A549 (cell line): Measurements from ENCODE around the gene NOC4L. TPM values are rescaled to one million over a fixed set of nuclear protein-coding genes. Genes with fewer than 3 reads are reported as not detected.

Experiments used
- ATAC-seq, 2 experiments: fragments of 200-7000 bp in 1 of 2; fragments of >200 bp in 1 of 2; cut with Nextera tagmentation in 1 of 2; cut with Tn5 transposase in 1 of 2; 3 replicates each; pipeline versions ENCODE4 v1.8.0 to v1.9.1; 2018 to 2020; ENCODE audit warnings: mild to moderate bottlenecking in 1 of 2, moderate library complexity in 1 of 2
- CTCF ChIA-PET: fragments of 300-600 bp; sonication (Branson Sonifier 250); formaldehyde crosslinking; extraction: SDS; loops from one replicate; lab custom pipeline; 2021; ENCODE audit warnings: antibody characterized with exemption, inconsistent platforms; lab: Yijun Ruan, JAX
- POLR2A ChIA-PET: fragments of 350-600 bp; formaldehyde crosslinking; extraction: SDS; loops from one replicate; lab custom pipeline; 2021; ENCODE audit warnings: antibody characterized with exemption, inconsistent platforms; lab: Yijun Ruan, JAX
- DNase-seq, 2 experiments: peaks; one replicate each; pipeline versions ENCODE4 v3.0.0 to v3.0.0-alpha.2; 2011 to 2016; ENCODE audit warnings: low read depth in 1 of 2, low spot score in 1 of 2
- FAIRE-seq: peaks from 2 replicates; lab custom pipeline; 2011; peaks lifted over from hg19 to GRCh38; lab: Jason Lieb, UNC
- H3K27ac ChIP-seq, 2 experiments: fragments of >200 bp; sonication (Bioruptor Twin); formaldehyde crosslinking; 3 replicates each; pipeline ENCODE4 v1.5.1; 2016 to 2017
- H3K4me1 ChIP-seq: fragments of >200 bp; sonication (Bioruptor Twin); formaldehyde crosslinking; 3 replicates; pipeline ENCODE4 v1.6.1; 2016
- H3K4me2 ChIP-seq: fragments of >200 bp; sonication (Bioruptor Twin); formaldehyde crosslinking; 3 replicates; pipeline ENCODE4 v1.6.1; 2016
- H3K4me3 ChIP-seq: fragments of >200 bp; sonication (Bioruptor Twin); formaldehyde crosslinking; 3 replicates; pipeline ENCODE4 v1.5.1; 2016
- H3K9me3 ChIP-seq: fragments of >200 bp; sonication (Bioruptor Twin); formaldehyde crosslinking; 3 replicates; pipeline ENCODE4 v1.6.1; 2016
- BHLHE40 ChIP-seq: IDR thresholded peaks from 2 replicates; pipeline ENCODE4 v1.6.1; 2012; ENCODE audit warnings: low read depth, low read length, inconsistent platforms
- CBX2 ChIP-seq: fragments of 200-600 bp; sonication (generic); IDR thresholded peaks from 2 replicates; pipeline ENCODE4 v1.6.1; 2016; ENCODE audit warnings: low read depth, mild to moderate bottlenecking, borderline replicate concordance
- CBX8 ChIP-seq: fragments of 200-600 bp; sonication (generic); IDR thresholded peaks from 2 replicates; pipeline ENCODE4 v1.6.1; 2016
- EHF ChIP-seq: fragments of 250-450 bp; sonication (Bioruptor Pico); IDR thresholded peaks from 2 replicates; pipeline ENCODE4 v1.5.0; 2020; ENCODE audit warnings: mild to moderate bottlenecking
- EHMT2 ChIP-seq: fragments of 200-600 bp; sonication (generic); IDR thresholded peaks from 2 replicates; pipeline ENCODE4 v1.6.1; 2016; ENCODE audit warnings: antibody characterized with exemption, low read depth, mild to moderate bottlenecking, moderate library complexity
- EP300 ChIP-seq, 2 experiments: fragments of >200 bp; sonication (Bioruptor Twin); formaldehyde crosslinking; IDR thresholded peaks; 2 replicates in 1 of 2; 3 replicates in 1 of 2; pipeline ENCODE4 v1.6.1; 2016 to 2017
- ESRRA ChIP-seq: fragments of 150-350 bp; IDR thresholded peaks from 2 replicates; pipeline ENCODE4 v1.6.1; 2014; ENCODE audit warnings: mild to moderate bottlenecking, low read length, borderline replicate concordance
- FOSB ChIP-seq: fragments of 250-450 bp; sonication (Bioruptor Pico); IDR thresholded peaks from 2 replicates; pipeline ENCODE4 v1.5.0; 2020; ENCODE audit warnings: mild to moderate bottlenecking, moderate library complexity
- GATA3 ChIP-seq: IDR thresholded peaks from 2 replicates; pipeline ENCODE4 v1.6.1; 2012; ENCODE audit warnings: borderline replicate concordance
- HDAC2 ChIP-seq: fragments of 200-600 bp; sonication (generic); IDR thresholded peaks from 2 replicates; pipeline ENCODE4 v1.6.1; 2016
- HOXB13 ChIP-seq: fragments of 250-450 bp; sonication (Bioruptor Pico); IDR thresholded peaks from 2 replicates; pipeline ENCODE4 v1.5.0; 2020; ENCODE audit warnings: low read depth, mild to moderate bottlenecking, moderate library complexity
- JUN ChIP-seq, 2 experiments: fragments of >200 bp; sonication (Bioruptor Twin); formaldehyde crosslinking; IDR thresholded peaks; 2 replicates in 1 of 2; 3 replicates in 1 of 2; pipeline ENCODE4 v1.6.1; 2016 to 2017
- MAZ ChIP-seq: fragments of 150-350 bp; IDR thresholded peaks from 2 replicates; pipeline ENCODE4 v1.6.1; 2014; ENCODE audit warnings: antibody characterized with exemption, low read depth, low read length, borderline replicate concordance
- MYC ChIP-seq: IDR thresholded peaks from 2 replicates; pipeline ENCODE4 v1.6.1; 2012; ENCODE audit warnings: mild to moderate bottlenecking, inconsistent platforms, low read length, improper control_type of control experiment, borderline replicate concordance
- NFE2L2 ChIP-seq: fragments of 150-350 bp; conservative IDR thresholded peaks from 2 replicates; pipeline ENCODE4 v1.6.1; 2014; ENCODE audit warnings: low read length
- NPAS2 ChIP-seq: fragments of 250-450 bp; sonication (Bioruptor Pico); IDR thresholded peaks from 2 replicates; pipeline ENCODE4 v1.8.0; 2022; ENCODE audit warnings: mild to moderate bottlenecking, moderate library complexity, borderline replicate concordance
- POLR2A ChIP-seq: IDR thresholded peaks from 2 replicates; pipeline ENCODE4 v1.6.1; 2012; ENCODE audit warnings: mild to moderate bottlenecking, low read length
- POLR2AphosphoS2 ChIP-seq: conservative IDR thresholded peaks from 2 replicates; pipeline ENCODE4 v1.6.1; 2012; ENCODE audit warnings: low read length, improper control_type of control experiment, inconsistent platforms
- RAD21 ChIP-seq, 2 experiments: fragments of >200 bp in 1 of 2; sonication (Bioruptor Twin) in 1 of 2; formaldehyde crosslinking in 1 of 2; IDR thresholded peaks in 1 of 2; conservative IDR thresholded peaks in 1 of 2; 2 replicates in 1 of 2; 3 replicates in 1 of 2; pipeline ENCODE4 v1.6.1; 2012 to 2018; ENCODE audit warnings: inconsistent platforms in 1 of 2
- RARB ChIP-seq: fragments of 250-450 bp; sonication (Bioruptor Pico); IDR thresholded peaks from 2 replicates; pipeline ENCODE4 v1.8.0; 2021; ENCODE audit warnings: mild to moderate bottlenecking, moderate library complexity
- RCOR1 ChIP-seq: fragments of 150-350 bp; IDR thresholded peaks from 2 replicates; pipeline ENCODE4 v1.6.1; 2014; ENCODE audit warnings: antibody characterized with exemption, low read length, low read depth
- RNF2 ChIP-seq: fragments of 200-600 bp; sonication (generic); IDR thresholded peaks from 2 replicates; pipeline ENCODE4 v1.6.1; 2016; ENCODE audit warnings: low read depth, mild to moderate bottlenecking, antibody characterized with exemption, moderate library complexity, borderline replicate concordance
- SMC3 ChIP-seq: fragments of >200 bp; sonication (Bioruptor Twin); formaldehyde crosslinking; IDR thresholded peaks from 3 replicates; pipeline ENCODE4 v1.6.1; 2018; ENCODE audit warnings: inconsistent platforms
- TP53 ChIP-seq: fragments of 250-450 bp; sonication (Bioruptor Pico); IDR thresholded peaks from 2 replicates; pipeline ENCODE4 v1.5.0; 2021; ENCODE audit warnings: mild to moderate bottlenecking, moderate library complexity
- ZC3H11A ChIP-seq: fragments of 450-650 bp; IDR thresholded peaks from 2 replicates; pipeline ENCODE4 v1.6.1; 2014; ENCODE audit warnings: antibody characterized with exemption, mild to moderate bottlenecking
- ZFP36 ChIP-seq: fragments of 450-650 bp; IDR thresholded peaks from 2 replicates; pipeline ENCODE4 v1.6.1; 2014; ENCODE audit warnings: borderline replicate concordance; ENCODE audit not compliant: partially characterized antibody
- WGBS: methylation state at CpG from one replicate; pipeline ENCODE4 v1.1.6; 2017; ENCODE audit errors: missing lambda C conversion rate; 5-methylcytosine and 5-hydroxymethylcytosine counted together
- polyA plus RNA-seq, 4 experiments: library from polyadenylated mRNA; depleted of rRNA in 3 of 4; stranded (reverse); fragments of >200 nt; fragmentation: RNase III in 1 of 4; extraction: RNeasy Plus Mini Kit Qiagen cat#74134 plus additional on column Dnase treatment in 1 of 4; gene quantifications; 2 replicates in 3 of 4; 3 replicates in 1 of 4; pipeline ENCODE4 v1.2.3, GENCODE V29; 2011 to 2017
- TF ChIP-seq, protein P1 (sequence below): fragments of >200 bp; sonication (Bioruptor Twin); formaldehyde crosslinking; IDR thresholded peaks from 2 replicates; pipeline ENCODE4 v1.6.1; 2016
- TF ChIP-seq, protein P2 (sequence below): fragments of 450-650 bp; IDR thresholded peaks from 2 replicates; pipeline ENCODE4 v1.6.1; 2014; ENCODE audit warnings: antibody characterized with exemption
- TF ChIP-seq, protein P3 (sequence below): IDR thresholded peaks from 2 replicates; pipeline ENCODE4 v1.6.1; 2012; ENCODE audit warnings: low read depth, borderline replicate concordance
- TF ChIP-seq, protein P4 (sequence below): IDR thresholded peaks from 2 replicates; pipeline ENCODE4 v1.6.1; 2012
- TF ChIP-seq, protein P5 (sequence below): fragments of >200 bp; sonication (Bioruptor Twin); formaldehyde crosslinking; IDR thresholded peaks from 3 replicates; pipeline ENCODE4 v1.6.1; 2016

Gene NOC4L
- polyA plus RNA-seq, 2 of the 4 experiments (the other 2 are of a cell fraction), result 12.1 to 34.1 TPM

DNA sequence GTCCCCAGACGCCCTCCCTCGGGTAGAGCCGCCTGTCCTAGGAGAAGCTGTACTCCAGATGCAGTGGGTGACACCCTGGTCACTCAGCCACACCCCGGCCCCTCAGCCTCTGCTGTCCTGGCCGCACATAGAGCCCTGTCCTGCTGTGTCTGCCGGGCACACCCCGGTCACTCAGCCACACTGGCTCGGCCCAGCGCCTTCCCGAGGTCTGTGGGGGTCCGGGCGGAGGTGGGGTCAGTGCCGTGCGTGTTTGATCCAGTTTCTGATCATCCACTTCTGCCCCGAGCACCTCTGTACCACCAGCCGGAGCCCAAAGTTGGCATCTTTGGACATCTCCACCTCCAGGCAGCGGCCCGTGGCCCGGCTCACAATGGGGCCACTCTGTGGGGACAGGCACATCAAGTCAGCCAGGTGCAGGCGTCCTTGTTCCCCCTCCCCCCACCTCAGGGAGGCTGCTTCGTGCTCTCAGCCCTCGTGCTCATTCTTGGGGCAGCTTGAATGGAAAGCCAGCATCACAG lies 52.7 kb downstream of the NOC4L start:
- Histone ChIP-seq H3K4me1 (no peaks in the 10 kb centered on the region), H3K9me3 (peaks cover 22% of the 10 kb centered on the region)
- no peak for ATAC-seq
- TF ChIP-seq RCOR1 (no peak), POLR2A (no peak), ESRRA (no peak), JUN (IDR thresholded peaks at IDR 0.05) (no peak), NFE2L2 (no peak), POLR2AphosphoS2 (no peak), RARB (CRISPR knock-in tag) (no peak), MYC (no peak), ZFP36 (no peak), HOXB13 (no peak), BHLHE40 (no peak), CBX2 (no peak), EHMT2 (no peak), TP53 (CRISPR knock-in tag) (no peak), EHF (no peak)
- TF ChIP-seq, protein P1, sequence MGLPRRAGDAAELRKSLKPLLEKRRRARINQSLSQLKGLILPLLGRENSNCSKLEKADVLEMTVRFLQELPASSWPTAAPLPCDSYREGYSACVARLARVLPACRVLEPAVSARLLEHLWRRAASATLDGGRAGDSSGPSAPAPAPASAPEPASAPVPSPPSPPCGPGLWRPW, result no peak
- TF ChIP-seq, protein P2, sequence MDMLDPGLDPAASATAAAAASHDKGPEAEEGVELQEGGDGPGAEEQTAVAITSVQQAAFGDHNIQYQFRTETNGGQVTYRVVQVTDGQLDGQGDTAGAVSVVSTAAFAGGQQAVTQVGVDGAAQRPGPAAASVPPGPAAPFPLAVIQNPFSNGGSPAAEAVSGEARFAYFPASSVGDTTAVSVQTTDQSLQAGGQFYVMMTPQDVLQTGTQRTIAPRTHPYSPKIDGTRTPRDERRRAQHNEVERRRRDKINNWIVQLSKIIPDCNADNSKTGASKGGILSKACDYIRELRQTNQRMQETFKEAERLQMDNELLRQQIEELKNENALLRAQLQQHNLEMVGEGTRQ, result no peak
- TF ChIP-seq, protein P3, sequence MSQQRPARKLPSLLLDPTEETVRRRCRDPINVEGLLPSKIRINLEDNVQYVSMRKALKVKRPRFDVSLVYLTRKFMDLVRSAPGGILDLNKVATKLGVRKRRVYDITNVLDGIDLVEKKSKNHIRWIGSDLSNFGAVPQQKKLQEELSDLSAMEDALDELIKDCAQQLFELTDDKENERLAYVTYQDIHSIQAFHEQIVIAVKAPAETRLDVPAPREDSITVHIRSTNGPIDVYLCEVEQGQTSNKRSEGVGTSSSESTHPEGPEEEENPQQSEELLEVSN, result no peak
- TF ChIP-seq, all 56 proteins: peak for 0
- ChIA-PET POLR2A (no interaction called here), CTCF (interaction anchor here (1.1 to 1.5 kb wide), 3 partner anchors 9 to 217 kb away, joined by 3 to 5 read pairs (median 5); no protein-coding TSS in a partner anchor)
- DNase-seq, result no peak
- no peak overlapping the region for H3K4me2 ChIP-seq
- H3K4me3 ChIP-seq, result no peak overlapping the region
- 55% methylated on average over 14 of the region's 22 CpGs for WGBS
- no peak for FAIRE-seq
- H3K27ac ChIP-seq, result no peak overlapping the region

DNA sequence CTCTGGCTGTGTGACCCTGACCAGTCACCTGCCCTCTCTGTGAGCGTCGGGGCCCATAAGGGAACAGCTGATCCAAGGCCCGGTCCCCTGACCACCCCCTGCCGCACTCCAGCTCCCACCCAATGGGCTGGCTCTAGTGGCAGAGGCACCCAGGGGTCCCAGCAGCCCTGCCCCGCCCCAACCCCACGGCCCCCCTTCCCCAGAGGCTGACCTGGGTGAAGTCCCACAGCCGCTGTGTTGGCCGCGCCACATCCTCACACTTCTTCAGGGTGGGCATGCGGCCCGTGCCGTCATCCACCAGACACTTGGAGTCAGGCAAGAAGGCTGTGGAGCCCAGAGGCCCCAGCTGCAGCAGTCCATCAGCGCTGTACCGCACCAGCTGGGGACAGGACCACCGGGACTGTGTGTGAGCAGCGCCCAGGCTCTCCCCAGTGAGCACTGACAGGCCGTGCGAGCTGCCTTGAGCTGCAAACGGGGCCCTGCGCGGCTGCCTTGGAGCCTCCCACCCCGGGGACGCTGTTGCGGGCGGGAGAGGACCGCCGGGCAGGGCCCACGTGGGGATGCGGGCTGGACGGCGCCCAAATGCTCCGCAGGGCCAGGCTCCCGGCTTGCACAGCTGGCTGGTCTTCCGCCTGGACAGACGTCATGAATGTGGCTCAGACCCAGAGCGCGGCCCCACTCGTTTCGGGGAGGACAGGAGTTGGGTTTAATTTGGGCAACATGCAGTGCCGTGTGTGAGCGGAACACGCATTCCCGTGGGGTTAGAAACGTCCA lies 53.5 kb downstream of the NOC4L start:
- Histone ChIP-seq H3K27ac (no peak overlapping the region), H3K4me3 (no peak overlapping the region), H3K4me2 (no peak overlapping the region), H3K9me3 (peaks cover 21% of the 10 kb centered on the region), H3K4me1 (no peaks in the 10 kb centered on the region)
- ChIA-PET CTCF (interaction anchor here (1.1 kb wide), 1 partner anchor 13 kb away, joined by 5 read pairs; no protein-coding TSS in a partner anchor), POLR2A (no interaction called here)
- WGBS, result 83% methylated on average over 32 of the region's 44 CpGs
- FAIRE-seq, result no peak
- TF ChIP-seq, protein P4, sequence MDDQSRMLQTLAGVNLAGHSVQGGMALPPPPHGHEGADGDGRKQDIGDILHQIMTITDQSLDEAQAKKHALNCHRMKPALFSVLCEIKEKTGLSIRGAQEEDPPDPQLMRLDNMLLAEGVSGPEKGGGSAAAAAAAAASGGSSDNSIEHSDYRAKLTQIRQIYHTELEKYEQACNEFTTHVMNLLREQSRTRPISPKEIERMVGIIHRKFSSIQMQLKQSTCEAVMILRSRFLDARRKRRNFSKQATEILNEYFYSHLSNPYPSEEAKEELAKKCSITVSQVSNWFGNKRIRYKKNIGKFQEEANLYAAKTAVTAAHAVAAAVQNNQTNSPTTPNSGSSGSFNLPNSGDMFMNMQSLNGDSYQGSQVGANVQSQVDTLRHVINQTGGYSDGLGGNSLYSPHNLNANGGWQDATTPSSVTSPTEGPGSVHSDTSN, result no peak
- no peak for TF ChIP-seq SMC3
- no peak for TF ChIP-seq HDAC2
- no peak for TF ChIP-seq RNF2
- no peak for TF ChIP-seq RAD21 (conservative IDR thresholded peaks at IDR 0.05 in 1 of 2, IDR thresholded peaks at IDR 0.05 in 1 of 2)
- TF ChIP-seq RCOR1, result no peak
- TF ChIP-seq GATA3, result no peak
- no peak for TF ChIP-seq CBX8
- TF ChIP-seq MAZ, result no peak
- TF ChIP-seq NPAS2, result no peak
- TF ChIP-seq POLR2A, result no peak
- TF ChIP-seq FOSB (CRISPR knock-in tag), result no peak
- TF ChIP-seq ZC3H11A, result no peak
- no peak for TF ChIP-seq CBX2
- TF ChIP-seq, protein P5, sequence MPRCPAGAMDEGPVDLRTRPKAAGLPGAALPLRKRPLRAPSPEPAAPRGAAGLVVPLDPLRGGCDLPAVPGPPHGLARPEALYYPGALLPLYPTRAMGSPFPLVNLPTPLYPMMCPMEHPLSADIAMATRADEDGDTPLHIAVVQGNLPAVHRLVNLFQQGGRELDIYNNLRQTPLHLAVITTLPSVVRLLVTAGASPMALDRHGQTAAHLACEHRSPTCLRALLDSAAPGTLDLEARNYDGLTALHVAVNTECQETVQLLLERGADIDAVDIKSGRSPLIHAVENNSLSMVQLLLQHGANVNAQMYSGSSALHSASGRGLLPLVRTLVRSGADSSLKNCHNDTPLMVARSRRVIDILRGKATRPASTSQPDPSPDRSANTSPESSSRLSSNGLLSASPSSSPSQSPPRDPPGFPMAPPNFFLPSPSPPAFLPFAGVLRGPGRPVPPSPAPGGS, result no peak
- no peak for TF ChIP-seq EP300 (IDR thresholded peaks at IDR 0.05)
- no peak for TF ChIP-seq MYC
- no peak for TF ChIP-seq RARB (CRISPR knock-in tag)
- DNase-seq, result no peak
- no peak for ATAC-seq
